ENCODE data around the gene RCBTB1.

The RCBTB1 gene

DNA sequence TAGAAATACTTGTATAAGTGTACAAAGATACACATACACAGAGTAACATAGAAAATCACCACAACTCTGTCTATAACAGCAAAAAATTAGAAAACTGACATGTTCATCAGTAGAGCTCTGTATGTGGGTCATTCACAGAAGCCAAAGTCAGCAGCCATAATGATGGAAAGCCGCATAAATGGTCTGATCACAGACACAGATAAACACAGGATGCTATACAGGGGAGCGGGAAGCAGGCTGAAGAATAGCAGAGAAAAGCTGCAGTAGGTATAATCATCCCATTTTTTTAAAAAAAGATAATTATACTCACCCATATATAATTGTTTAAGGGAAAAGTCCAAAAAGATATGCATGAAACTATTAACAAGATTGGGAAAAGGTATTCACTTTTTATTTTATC is 31.5 kb downstream of the RCBTB1 start:
- no peak for DNase-seq

GRCh38 chr13:49550942-49551644 is 34.3 kb downstream of the RCBTB1 start:
- no peak for DNase-seq

DNA sequence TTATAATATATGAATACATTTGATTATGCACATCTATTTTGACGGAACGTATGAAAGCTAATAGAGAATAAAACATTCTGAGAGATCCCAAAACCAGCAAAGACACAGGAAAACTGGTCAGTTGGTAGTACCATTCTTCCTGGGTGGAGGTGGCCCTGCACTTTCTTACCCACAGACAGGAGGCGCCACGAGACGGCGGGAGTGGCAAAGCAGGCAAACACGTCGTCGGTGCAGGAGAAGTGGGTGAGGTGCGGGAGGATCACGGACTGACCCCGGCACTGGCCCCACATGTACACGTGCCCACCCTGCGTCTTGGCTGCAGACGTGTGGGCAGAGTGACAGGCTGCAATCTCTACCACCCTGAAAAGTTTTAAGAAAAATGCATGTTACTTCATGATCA is 36.1 kb downstream of the RCBTB1 start:
- DNase-seq, result no peak

DNA sequence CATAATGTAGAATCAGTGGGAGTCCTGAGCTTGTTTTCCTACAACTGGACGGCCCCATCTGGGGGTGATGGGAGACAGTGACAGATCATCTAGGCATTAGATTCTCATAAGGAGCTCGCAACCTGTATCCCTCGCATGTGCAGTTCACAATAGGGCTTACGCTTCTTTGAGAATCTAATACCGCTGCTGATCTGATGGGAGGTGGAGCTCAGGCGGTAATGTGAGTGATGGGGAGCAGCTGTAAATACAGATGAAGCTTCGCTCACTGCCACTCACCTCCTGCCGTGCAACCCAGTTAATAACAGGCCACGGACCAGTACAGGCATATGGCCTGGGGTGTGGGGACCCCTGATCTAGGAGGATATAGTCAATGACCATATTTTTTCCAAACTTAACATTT is 38.8 kb downstream of the RCBTB1 start:
- no peak for DNase-seq

- DNase-seq, result no peak
Observed at GRCh38 chr13:49545661-49546060, 39.7 kb downstream of the RCBTB1 start.

GRCh38 chr13:49543656-49544055 is 41.7 kb downstream of the RCBTB1 start:
- no peak for DNase-seq

DNA sequence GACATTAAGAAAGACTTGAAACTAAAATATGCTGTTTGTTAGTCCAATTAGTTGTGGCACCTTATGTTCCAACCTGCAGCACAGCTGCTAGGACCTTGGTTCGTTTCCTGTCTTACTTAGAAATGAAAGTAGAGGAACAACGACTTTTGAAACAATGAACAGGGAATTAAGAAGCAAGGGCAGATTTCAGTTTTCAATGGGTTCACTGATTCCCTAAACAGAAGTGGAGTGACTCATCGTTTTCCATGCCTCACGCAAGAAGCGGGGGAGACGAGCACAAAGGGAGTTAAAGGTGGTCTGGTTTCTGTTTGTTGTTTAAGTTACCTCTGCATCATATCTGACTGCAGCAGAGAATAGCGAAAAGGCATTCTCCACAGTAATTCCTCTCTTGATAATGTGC is 44.8 kb downstream of the RCBTB1 start:
- DNase-seq, result no peak

- DNase-seq, result no peak
Observed at GRCh38 chr13:49539746-49540145, 45.6 kb downstream of the RCBTB1 start.

DNA sequence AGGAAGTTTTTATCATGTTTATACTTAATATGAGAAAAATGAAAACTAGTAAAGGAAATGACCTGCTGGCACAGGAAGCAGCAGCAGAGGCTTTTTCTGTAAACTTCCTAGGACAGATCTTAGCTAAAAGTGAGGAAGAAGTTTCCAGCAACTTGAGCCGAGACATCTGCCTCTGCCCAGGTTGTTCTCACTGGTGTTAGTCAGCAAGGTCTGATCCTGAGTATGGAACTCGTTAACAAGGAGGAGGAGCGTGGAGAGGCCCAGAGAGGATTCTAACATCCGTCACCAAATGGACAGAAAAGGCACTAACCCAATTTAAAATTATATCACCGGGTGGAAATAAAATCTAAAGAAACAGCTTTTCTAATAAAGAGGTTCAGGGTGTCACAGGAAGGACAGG is 46.0 kb downstream of the RCBTB1 start:
- DNase-seq, result no peak

DNA sequence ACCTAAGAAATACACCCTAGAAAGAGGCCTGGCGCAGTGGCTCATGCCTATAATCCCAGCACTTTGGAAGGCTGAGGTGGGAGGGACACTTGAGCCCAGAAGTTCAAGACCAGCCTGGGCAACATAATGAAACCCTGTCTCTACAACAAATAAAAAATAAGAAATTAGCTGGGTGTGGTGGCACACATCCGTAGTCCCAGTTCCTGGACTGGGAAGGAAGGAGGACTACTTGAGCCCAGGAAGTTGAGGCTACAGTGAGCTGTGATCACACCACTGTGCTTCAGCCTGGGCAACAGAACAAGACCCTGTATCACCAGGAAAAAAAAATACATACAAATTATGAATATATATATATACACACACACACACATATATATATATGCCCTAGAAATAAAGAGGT is 47.0 kb downstream of the RCBTB1 start:
- DNase-seq, result no peak

DNA sequence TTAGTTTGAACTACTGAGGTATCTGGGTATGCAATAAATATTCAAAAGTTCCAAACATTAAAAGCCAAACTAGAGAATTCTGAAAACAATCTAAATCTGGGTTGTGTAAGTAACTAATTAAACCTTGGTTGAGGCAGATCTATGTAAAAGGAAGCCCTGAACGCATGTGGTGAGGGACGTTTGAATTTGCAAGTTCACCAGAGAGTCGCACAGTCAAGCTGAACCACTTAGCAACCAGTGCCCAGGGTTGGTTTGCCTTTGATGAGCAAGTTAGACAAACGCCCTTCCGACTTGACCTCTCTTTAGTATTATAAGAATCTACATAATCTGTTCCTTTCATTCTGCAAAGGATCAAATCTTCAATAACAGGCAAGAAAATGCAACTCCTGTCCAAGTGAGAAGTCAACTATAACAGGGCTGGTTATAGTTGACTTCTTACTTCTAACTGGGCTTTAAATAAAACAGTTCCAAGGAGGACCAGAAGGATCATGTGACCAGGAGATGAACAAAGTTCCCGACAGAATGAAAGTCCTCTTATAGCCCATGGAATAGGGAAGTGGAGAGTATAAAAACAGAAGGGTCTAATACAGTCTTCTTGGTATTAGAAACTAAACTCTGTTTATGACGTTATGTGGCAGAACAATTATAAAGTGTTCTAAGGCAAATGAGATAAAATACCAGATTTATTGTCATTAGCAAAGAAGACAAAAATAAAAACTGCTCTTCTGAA is 49.0 kb downstream of the RCBTB1 start:
- DNase-seq, result no peak

- DNase-seq, result no peak
Observed at GRCh38 chr13:49533591-49534269, 51.6 kb downstream of the RCBTB1 start.

GRCh38 chr13:49533011-49533410 is 52.3 kb downstream of the RCBTB1 start:
- no peak for DNase-seq

DNA sequence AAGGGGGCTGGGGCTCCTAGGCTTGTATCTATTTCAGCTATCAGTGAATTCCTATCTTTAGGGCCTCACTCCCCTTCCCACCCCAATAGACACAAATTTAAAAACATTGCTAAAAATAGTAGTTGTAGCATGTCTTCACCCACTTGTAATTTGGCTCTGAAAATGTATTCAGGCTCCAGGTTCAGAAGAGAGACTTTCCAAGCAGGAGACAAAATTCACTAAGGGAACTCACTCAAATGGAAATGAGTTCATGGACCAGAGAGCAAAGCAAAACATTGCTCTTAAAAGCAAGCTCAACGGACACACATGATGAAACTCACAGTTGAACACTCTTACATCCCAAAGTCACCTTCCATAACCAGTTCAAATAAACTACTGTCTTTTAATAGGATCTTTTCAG is 52.8 kb downstream of the RCBTB1 start:
- DNase-seq, result no peak

DNA sequence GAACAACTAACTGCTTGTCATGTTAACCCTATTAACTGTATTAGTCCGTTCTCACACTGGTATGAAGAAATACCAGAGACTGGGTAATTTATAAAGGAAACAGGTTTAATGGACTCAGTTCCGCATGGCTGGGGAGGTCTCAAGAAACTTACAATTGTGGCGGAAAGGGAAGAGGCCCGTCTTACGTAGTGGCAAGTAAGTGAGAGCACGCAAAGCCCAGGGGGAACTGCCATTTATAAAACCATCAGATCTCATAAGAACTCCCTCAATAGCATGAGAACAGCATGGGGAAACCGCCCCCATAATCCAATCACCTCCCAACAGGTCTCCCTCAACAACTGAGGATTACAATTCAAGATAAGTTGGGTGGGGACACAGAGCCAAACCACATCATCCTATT is 54.9 kb downstream of the RCBTB1 start:
- DNase-seq, result no peak

- no peak for DNase-seq
Observed at GRCh38 chr13:49528161-49528560, 57.2 kb downstream of the RCBTB1 start.

DNA sequence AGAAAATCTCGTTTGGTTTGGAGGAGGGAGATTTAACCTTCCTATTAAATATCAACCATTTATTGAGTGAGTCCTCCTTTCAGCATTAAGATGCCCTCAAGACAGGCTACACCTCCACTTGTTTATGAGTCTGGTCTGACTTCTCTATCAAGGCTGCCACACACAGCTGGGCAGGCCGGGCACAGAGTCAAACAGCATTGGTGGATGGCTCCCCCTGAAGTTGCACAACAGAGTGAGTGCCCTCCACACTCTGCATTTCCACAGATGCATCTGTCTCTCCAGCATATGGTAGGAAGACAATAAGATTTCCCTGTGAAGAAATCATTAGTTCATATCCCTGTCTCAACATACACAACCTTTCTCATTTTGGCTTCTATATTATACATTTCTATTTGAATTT is 58.2 kb downstream of the RCBTB1 start:
- DNase-seq, result no peak

GRCh38 chr13:49524740-49525501 is 60.4 kb downstream of the RCBTB1 start:
- no peak for DNase-seq

- no peak for DNase-seq
Observed at GRCh38 chr13:49521224-49521623, 64.1 kb downstream of the RCBTB1 start.

DNA sequence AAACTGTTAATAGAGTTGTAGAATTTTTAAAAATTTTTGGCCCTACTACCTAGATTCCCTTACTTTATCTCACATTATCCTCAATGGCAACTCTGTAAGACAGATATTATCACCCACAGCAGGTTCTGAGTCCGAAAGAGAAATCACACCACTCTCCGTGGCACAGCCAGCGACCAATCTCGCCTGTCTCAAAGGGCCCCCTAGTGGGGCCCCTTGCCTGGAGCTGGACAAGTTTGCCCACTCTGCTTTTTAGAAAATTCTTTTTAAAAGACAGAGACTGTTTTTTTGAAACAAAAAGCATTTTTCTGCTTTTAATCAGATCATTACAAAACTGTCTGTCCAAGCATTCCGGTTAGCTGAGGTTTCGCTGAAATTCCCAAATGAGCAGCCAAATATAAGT is 67.9 kb downstream of the RCBTB1 start:
- DNase-seq, result no peak

- DNase-seq, result no peak
Observed at GRCh38 chr13:49516467-49516866, 68.9 kb downstream of the RCBTB1 start.

- DNase-seq, result no peak
Observed at GRCh38 chr13:49512578-49512977, 72.8 kb downstream of the RCBTB1 start.

GRCh38 chr13:49503951-49504350 is 81.4 kb downstream of the RCBTB1 start:
- DNase-seq, result no peak
